ENCODE results near the gene MYO9A. TPM values are rescaled to one million over a fixed set of nuclear protein-coding genes. Genes with fewer than 3 reads are reported as not detected.

Gene MYO9A
- total and polyA plus RNA-seq, 3 experiments from 2014 or later = 20.3 to 22.2 (median 22.0) TPM

- H3K4me1 Mint-ChIP-seq = no peaks in the 10 kb centered on the region
- Histone ChIP-seq H3K9me3 (ENCODE audit: low read length) (no peaks in the 10 kb centered on the region), H3K4me1 (ENCODE audit: insufficient read depth, low read length) (no peaks in the 10 kb centered on the region), H3K27me3 (ENCODE audit: insufficient read depth, low read length, poor library complexity, severe bottlenecking) (no peaks in the 10 kb centered on the region), H3K27ac (ENCODE audit: low read depth, low read length) (no peak overlapping the region), H3K4me3 (ENCODE audit: low read length) (no peak overlapping the region), H3K36me3 (ENCODE audit: insufficient read depth, low read length) (no peaks in the 10 kb centered on the region)
- H3K27ac Mint-ChIP-seq = no peak overlapping the region
- H3K27me3 Mint-ChIP-seq = no peaks in the 10 kb centered on the region
- peaks cover 7 to 17% (median 9%) of the 10 kb centered on the region in 3 donors for H3K36me3 Mint-ChIP-seq
- POLR2A ChIA-PET = no interaction called here
- no peaks in the 10 kb centered on the region for H3K9me3 Mint-ChIP-seq
- CTCF ChIA-PET = no interaction called here
- H3K4me3 Mint-ChIP-seq = no peak overlapping the region
- DNase-seq = no peak
These were observed 197.4 kb downstream of the MYO9A start for GRCh38 chr15:71920573-71920972.

GRCh38 chr15:71916834-71917233 is 201.1 kb downstream of the MYO9A start:
- Mint-ChIP-seq H3K4me3 (no peak overlapping the region), H3K27ac (no peak overlapping the region), H3K36me3 (peaks cover 19 to 33% (median 29%) of the 10 kb centered on the region in 3 donors), H3K9me3 (peaks cover 0 to 2% (median 0%) of the 10 kb centered on the region in 5 donors), H3K4me1 (no peaks in the 10 kb centered on the region), H3K27me3 (no peaks in the 10 kb centered on the region)
- no peaks in the 10 kb centered on the region for H3K9me3 ChIP-seq (ENCODE audit: low read length)
- no peak overlapping the region for H3K4me3 ChIP-seq (ENCODE audit: low read length)
- H3K27ac ChIP-seq (ENCODE audit: low read depth, low read length) = no peak overlapping the region
- H3K27me3 ChIP-seq (ENCODE audit: insufficient read depth, low read length, poor library complexity, severe bottlenecking) = no peaks in the 10 kb centered on the region
- no peaks in the 10 kb centered on the region for H3K4me1 ChIP-seq (ENCODE audit: insufficient read depth, low read length)
- DNase-seq = no peak
- POLR2A ChIA-PET = no interaction called here
- no peaks in the 10 kb centered on the region for H3K36me3 ChIP-seq (ENCODE audit: insufficient read depth, low read length)
- CTCF ChIA-PET = no interaction called here

- Histone ChIP-seq H3K4me3 (ENCODE audit: low read length) (no peak overlapping the region), H3K9me3 (ENCODE audit: low read length) (no peaks in the 10 kb centered on the region), H3K4me1 (ENCODE audit: insufficient read depth, low read length) (no peaks in the 10 kb centered on the region), H3K36me3 (ENCODE audit: insufficient read depth, low read length) (no peaks in the 10 kb centered on the region), H3K27ac (ENCODE audit: low read depth, low read length) (no peak overlapping the region), H3K27me3 (ENCODE audit: insufficient read depth, low read length, poor library complexity, severe bottlenecking) (no peaks in the 10 kb centered on the region)
- POLR2A ChIA-PET = no interaction called here
- H3K27ac Mint-ChIP-seq = no peak overlapping the region
- no peaks in the 10 kb centered on the region for H3K27me3 Mint-ChIP-seq
- no peaks in the 10 kb centered on the region for H3K4me1 Mint-ChIP-seq
- peaks cover 21 to 44% (median 39%) of the 10 kb centered on the region in 3 donors for H3K36me3 Mint-ChIP-seq
- no peak for DNase-seq
- CTCF ChIA-PET = no interaction called here
- peaks cover 0 to 2% (median 0%) of the 10 kb centered on the region in 5 donors for H3K9me3 Mint-ChIP-seq
- no peak overlapping the region for H3K4me3 Mint-ChIP-seq
These were observed 203.9 kb downstream of the MYO9A start for GRCh38 chr15:71914092-71914491.

GRCh38 chr15:71899674-71900073 is 218.3 kb downstream of the MYO9A start:
- ChIA-PET POLR2A (no interaction called here), CTCF (no interaction called here)
- no peak for DNase-seq
- H3K36me3 Mint-ChIP-seq = peaks cover 24 to 70% (median 34%) of the 10 kb centered on the region in 3 donors
- no peaks in the 10 kb centered on the region for H3K9me3 Mint-ChIP-seq
- H3K4me3 Mint-ChIP-seq = no peak overlapping the region
- no peak overlapping the region for H3K27ac ChIP-seq (ENCODE audit: low read depth, low read length)
- H3K27ac Mint-ChIP-seq = no peak overlapping the region
- no peak overlapping the region for H3K4me3 ChIP-seq (ENCODE audit: low read length)
- H3K27me3 Mint-ChIP-seq = no peaks in the 10 kb centered on the region
- no peaks in the 10 kb centered on the region for H3K9me3 ChIP-seq (ENCODE audit: low read length)
- no peaks in the 10 kb centered on the region for H3K27me3 ChIP-seq (ENCODE audit: insufficient read depth, low read length, poor library complexity, severe bottlenecking)
- no peaks in the 10 kb centered on the region for H3K36me3 ChIP-seq (ENCODE audit: insufficient read depth, low read length)
- H3K4me1 Mint-ChIP-seq = no peaks in the 10 kb centered on the region
- H3K4me1 ChIP-seq (ENCODE audit: insufficient read depth, low read length) = no peaks in the 10 kb centered on the region

GRCh38 chr15:71893691-71894090 is 224.3 kb downstream of the MYO9A start:
- H3K36me3 ChIP-seq (ENCODE audit: insufficient read depth, low read length) = no peaks in the 10 kb centered on the region
- no peak overlapping the region for H3K4me3 ChIP-seq (ENCODE audit: low read length)
- no peaks in the 10 kb centered on the region for H3K4me1 ChIP-seq (ENCODE audit: insufficient read depth, low read length)
- Mint-ChIP-seq H3K4me3 (no peak overlapping the region), H3K36me3 (peaks cover 19 to 62% (median 34%) of the 10 kb centered on the region in 3 donors), H3K27me3 (no peaks in the 10 kb centered on the region), H3K4me1 (no peaks in the 10 kb centered on the region), H3K9me3 (no peaks in the 10 kb centered on the region), H3K27ac (no peak overlapping the region)
- H3K27ac ChIP-seq (ENCODE audit: low read depth, low read length) = no peak overlapping the region
- DNase-seq = no peak
- no peaks in the 10 kb centered on the region for H3K9me3 ChIP-seq (ENCODE audit: low read length)
- no peaks in the 10 kb centered on the region for H3K27me3 ChIP-seq (ENCODE audit: insufficient read depth, low read length, poor library complexity, severe bottlenecking)
- POLR2A ChIA-PET = no interaction called here
- CTCF ChIA-PET = no interaction called here

GRCh38 chr15:71892335-71892734 is 225.6 kb downstream of the MYO9A start:
- Histone ChIP-seq H3K27me3 (ENCODE audit: insufficient read depth, low read length, poor library complexity, severe bottlenecking) (no peaks in the 10 kb centered on the region), H3K27ac (ENCODE audit: low read depth, low read length) (no peak overlapping the region), H3K9me3 (ENCODE audit: low read length) (no peaks in the 10 kb centered on the region), H3K4me3 (ENCODE audit: low read length) (no peak overlapping the region), H3K4me1 (ENCODE audit: insufficient read depth, low read length) (no peaks in the 10 kb centered on the region), H3K36me3 (ENCODE audit: insufficient read depth, low read length) (peaks cover 3% of the 10 kb centered on the region)
- H3K36me3 Mint-ChIP-seq = peaks cover 13 to 58% (median 32%) of the 10 kb centered on the region in 3 donors
- POLR2A ChIA-PET = no interaction called here
- CTCF ChIA-PET = no interaction called here
- H3K4me3 Mint-ChIP-seq = no peak overlapping the region
- no peaks in the 10 kb centered on the region for H3K27me3 Mint-ChIP-seq
- H3K4me1 Mint-ChIP-seq = no peaks in the 10 kb centered on the region
- no peaks in the 10 kb centered on the region for H3K9me3 Mint-ChIP-seq
- DNase-seq = no peak
- no peak overlapping the region for H3K27ac Mint-ChIP-seq

GRCh38 chr15:71891026-71891425 is 226.9 kb downstream of the MYO9A start:
- Histone ChIP-seq H3K4me3 (ENCODE audit: low read length) (no peak overlapping the region), H3K36me3 (ENCODE audit: insufficient read depth, low read length) (peaks cover 4% of the 10 kb centered on the region), H3K4me1 (ENCODE audit: insufficient read depth, low read length) (no peaks in the 10 kb centered on the region), H3K27ac (ENCODE audit: low read depth, low read length) (no peak overlapping the region), H3K27me3 (ENCODE audit: insufficient read depth, low read length, poor library complexity, severe bottlenecking) (no peaks in the 10 kb centered on the region), H3K9me3 (ENCODE audit: low read length) (no peaks in the 10 kb centered on the region)
- H3K27ac Mint-ChIP-seq = no peak overlapping the region
- ChIA-PET CTCF (no interaction called here), POLR2A (no interaction called here)
- DNase-seq = no peak
- H3K4me1 Mint-ChIP-seq = no peaks in the 10 kb centered on the region
- H3K9me3 Mint-ChIP-seq = no peaks in the 10 kb centered on the region
- H3K4me3 Mint-ChIP-seq = no peak overlapping the region
- H3K27me3 Mint-ChIP-seq = no peaks in the 10 kb centered on the region
- peaks cover 7 to 64% (median 33%) of the 10 kb centered on the region in 3 donors for H3K36me3 Mint-ChIP-seq

- Histone ChIP-seq H3K36me3 (ENCODE audit: insufficient read depth, low read length) (peaks cover 4% of the 10 kb centered on the region), H3K27ac (ENCODE audit: low read depth, low read length) (no peak overlapping the region), H3K9me3 (ENCODE audit: low read length) (no peaks in the 10 kb centered on the region), H3K4me3 (ENCODE audit: low read length) (no peak overlapping the region), H3K4me1 (ENCODE audit: insufficient read depth, low read length) (no peaks in the 10 kb centered on the region), H3K27me3 (ENCODE audit: insufficient read depth, low read length, poor library complexity, severe bottlenecking) (no peaks in the 10 kb centered on the region)
- Mint-ChIP-seq H3K27me3 (no peaks in the 10 kb centered on the region), H3K27ac (no peak overlapping the region), H3K36me3 (peaks cover 7 to 70% (median 39%) of the 10 kb centered on the region in 3 donors), H3K4me1 (no peaks in the 10 kb centered on the region), H3K4me3 (no peak overlapping the region), H3K9me3 (no peaks in the 10 kb centered on the region)
- DNase-seq = no peak
- ChIA-PET POLR2A (no interaction called here), CTCF (no interaction called here)
These were observed 228.0 kb downstream of the MYO9A start for GRCh38 chr15:71889947-71890346.

- CTCF ChIA-PET = no interaction called here
- no peak overlapping the region for H3K27ac ChIP-seq (ENCODE audit: low read depth, low read length)
- H3K27ac Mint-ChIP-seq = peak overlapping the region in 1 of 8 donors; percentile 61
- no peak for DNase-seq
- no peaks in the 10 kb centered on the region for H3K9me3 ChIP-seq (ENCODE audit: low read length)
- no peak overlapping the region for H3K4me3 ChIP-seq (ENCODE audit: low read length)
- H3K4me1 Mint-ChIP-seq = no peaks in the 10 kb centered on the region
- H3K36me3 Mint-ChIP-seq = peaks cover 7 to 68% (median 39%) of the 10 kb centered on the region in 3 donors
- H3K36me3 ChIP-seq (ENCODE audit: insufficient read depth, low read length) = peaks cover 4% of the 10 kb centered on the region
- H3K4me3 Mint-ChIP-seq = no peak overlapping the region
- no peaks in the 10 kb centered on the region for H3K27me3 Mint-ChIP-seq
- no peaks in the 10 kb centered on the region for H3K27me3 ChIP-seq (ENCODE audit: insufficient read depth, low read length, poor library complexity, severe bottlenecking)
- POLR2A ChIA-PET = no interaction called here
- H3K9me3 Mint-ChIP-seq = no peaks in the 10 kb centered on the region
- H3K4me1 ChIP-seq (ENCODE audit: insufficient read depth, low read length) = no peaks in the 10 kb centered on the region
These were observed 228.6 kb downstream of the MYO9A start for GRCh38 chr15:71889385-71889784.
